Upper lobe of right lung (tissue), 1 donor: Measurements from ENCODE around the gene NEUROD2. TPM values are rescaled to one million over a fixed set of nuclear protein-coding genes. Genes with fewer than 3 reads are reported as not detected.

Experiments
- total RNA-seq: library from RNA; stranded (reverse); fragmentation: NEBNext Ultra II Directional; extraction: Animal tissue kit (Norgen Biotek cat#: 25700); gene quantifications from one replicate; pipeline ENCODE4 v1.2.1, GENCODE V29; 2021
- donor health status: DM: no; HTN: yes; CAD: no; lungs with severe emphysema.

Gene NEUROD2
- total RNA-seq, 1 donor from 2014 or later, result not detected

Other genes with a start within 250 kb of the NEUROD2 start
- gene FBXL20, start 206.3 kb downstream of the NEUROD2 start, total RNA-seq, result 23.9 TPM
- gene MED1, start 156.7 kb downstream of the NEUROD2 start, total RNA-seq, result 37.2 TPM
- gene CDK12, start 146.4 kb downstream of the NEUROD2 start, total RNA-seq, result 53.6 TPM
- gene PPP1R1B, start 19.0 kb upstream of the NEUROD2 start, total RNA-seq, result 25.1 TPM
- 78.2 TPM for gene STARD3, start 29.2 kb upstream of the NEUROD2 start, total RNA-seq
- 5.3 TPM for gene TCAP, start 57.4 kb upstream of the NEUROD2 start, total RNA-seq
- 4.3 TPM for gene PNMT, start 60.5 kb upstream of the NEUROD2 start, total RNA-seq
- 24.5 TPM for gene PGAP3, start 80.1 kb upstream of the NEUROD2 start, total RNA-seq
- 97.5 TPM for gene ERBB2, start 92.1 kb upstream of the NEUROD2 start, total RNA-seq
- 48.5 TPM for gene MIEN1, start 122.6 kb upstream of the NEUROD2 start, total RNA-seq
- gene GRB7, start 130.0 kb upstream of the NEUROD2 start, total RNA-seq, result 25.0 TPM